RWPE2 (cell line): Measurements from ENCODE around the gene CRY1.

Source experiments
- ATAC-seq: fragments of 200-7000 bp; cut with Tn5 transposase; 3 replicates; pipeline ENCODE4 v1.9.1; 2021; ENCODE audit warnings: low read depth
- DNase-seq: peaks from one replicate; pipeline ENCODE4 v3.0.0-alpha.2; 2020; ENCODE audit warnings: low spot score
- H3K27ac ChIP-seq: fragments of 450-650 bp; 2 replicates; pipeline ENCODE4 v1.5.1; 2017; ENCODE audit warnings: mild to moderate bottlenecking; ENCODE audit not compliant: poor library complexity, severe bottlenecking
- H3K27me3 ChIP-seq: fragments of 250-450 bp; sonication (Bioruptor Pico); 2 replicates; pipeline ENCODE4 v1.5.1; 2021; ENCODE audit warnings: mild to moderate bottlenecking, moderate library complexity; ENCODE audit not compliant: insufficient read depth, poor library complexity, severe bottlenecking
- H3K36me3 ChIP-seq: fragments of 250-450 bp; sonication (Bioruptor Pico); 2 replicates; pipeline ENCODE4 v1.5.1; 2020; ENCODE audit warnings: low read depth, mild to moderate bottlenecking, moderate library complexity
- H3K4me1 ChIP-seq: fragments of 250-450 bp; sonication (Bioruptor Pico); 2 replicates; pipeline ENCODE4 v1.5.1; 2021; ENCODE audit warnings: mild to moderate bottlenecking, moderate library complexity; ENCODE audit not compliant: insufficient read depth, poor library complexity, severe bottlenecking
- H3K4me3 ChIP-seq: fragments of 250-450 bp; sonication (Bioruptor Pico); 2 replicates; pipeline ENCODE4 v1.5.1; 2021; ENCODE audit warnings: mild to moderate bottlenecking, moderate library complexity; ENCODE audit not compliant: severe bottlenecking
- H3K9me3 ChIP-seq: fragments of 250-450 bp; sonication (Bioruptor Pico); 2 replicates; pipeline ENCODE4 v1.5.1; 2021; ENCODE audit warnings: mild to moderate bottlenecking, moderate library complexity; ENCODE audit not compliant: severe bottlenecking
- CTCF ChIP-seq: fragments of 450-650 bp; IDR thresholded peaks from one replicate; pipeline ENCODE4 v1.5.1; 2017; ENCODE audit warnings: mild to moderate bottlenecking, moderate library complexity; ENCODE audit not compliant: poor library complexity, severe bottlenecking

The CRY1 gene

GRCh38 chr12:107064243-107064642 lies 29.1 kb downstream of the CRY1 start:
- Histone ChIP-seq H3K4me3 (no peak overlapping the region), H3K27ac (no peak overlapping the region), H3K36me3 (no peaks in the 10 kb centered on the region), H3K9me3 (no peaks in the 10 kb centered on the region), H3K4me1 (no peaks in the 10 kb centered on the region), H3K27me3 (no peaks in the 10 kb centered on the region)
- TF ChIP-seq CTCF = no peak
- ATAC-seq (no peak), DNase-seq (no peak)

- TF ChIP-seq CTCF = no peak
- peaks cover 6% of the 10 kb centered on the region for H3K9me3 ChIP-seq
These were observed 35.2 kb downstream of the CRY1 start for GRCh38 chr12:107058190-107058589.

DNA sequence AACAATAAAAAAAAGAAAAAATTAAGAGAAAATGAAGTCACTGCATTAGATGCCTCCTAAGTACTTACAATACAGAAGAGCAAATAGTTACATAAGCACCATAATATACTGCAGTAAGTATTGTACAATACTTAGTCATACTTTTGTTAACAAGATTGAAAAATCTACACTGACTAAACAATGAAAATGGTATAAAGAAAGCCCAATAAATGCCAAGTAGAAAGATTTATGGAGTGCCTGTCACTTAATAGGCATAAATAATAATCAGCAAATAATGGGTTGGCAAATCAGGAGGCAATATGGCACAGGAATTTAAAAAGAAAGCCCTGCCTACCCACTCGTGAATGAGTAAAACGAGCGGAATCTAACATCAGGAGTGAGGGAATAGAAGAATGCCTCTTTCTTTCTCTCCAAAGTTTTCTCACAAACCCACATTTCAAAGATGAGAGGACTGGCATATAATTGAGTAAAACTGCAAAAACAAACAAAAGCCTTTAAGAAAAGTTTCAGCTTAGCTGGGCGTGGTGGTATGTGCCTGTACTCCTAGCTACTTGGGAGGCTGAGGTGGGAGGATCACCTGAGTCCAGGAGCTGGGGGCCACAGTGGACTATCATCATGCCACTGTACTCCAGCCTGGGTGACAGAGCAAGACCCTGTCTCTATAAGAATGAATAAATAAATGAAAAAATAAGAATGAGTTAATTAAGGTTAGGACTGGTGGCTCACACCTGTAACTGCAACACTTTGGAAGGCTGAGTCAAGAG lies 36.1 kb downstream of the CRY1 start:
- peak overlapping the region; percentile 34 for H3K27ac ChIP-seq
- TF ChIP-seq CTCF = no peak
- H3K36me3 ChIP-seq = no peaks in the 10 kb centered on the region
- ATAC-seq (peak; percentile 91), DNase-seq (no peak)
- peaks cover 13% of the 10 kb centered on the region for H3K4me1 ChIP-seq
- peaks cover 6% of the 10 kb centered on the region for H3K9me3 ChIP-seq
- H3K27me3 ChIP-seq = no peaks in the 10 kb centered on the region
- no peak overlapping the region for H3K4me3 ChIP-seq

More at GRCh38 chr12:107058190-107058589, 35.2 kb downstream of the CRY1 start:
- Histone ChIP-seq H3K36me3 (no peaks in the 10 kb centered on the region), H3K4me3 (no peak overlapping the region), H3K27ac (no peak overlapping the region), H3K27me3 (no peaks in the 10 kb centered on the region), H3K4me1 (peaks cover 13% of the 10 kb centered on the region)
- DNase-seq = no peak
- ATAC-seq = no peak

- Histone ChIP-seq H3K27ac (no peak overlapping the region), H3K4me1 (peaks cover 13% of the 10 kb centered on the region), H3K4me3 (no peak overlapping the region), H3K36me3 (no peaks in the 10 kb centered on the region), H3K9me3 (peaks cover 8% of the 10 kb centered on the region), H3K27me3 (no peaks in the 10 kb centered on the region)
- DNase-seq = no peak
- no peak for ATAC-seq
- no peak for TF ChIP-seq CTCF
These were observed 39.6 kb downstream of the CRY1 start for GRCh38 chr12:107053709-107054108.

DNA sequence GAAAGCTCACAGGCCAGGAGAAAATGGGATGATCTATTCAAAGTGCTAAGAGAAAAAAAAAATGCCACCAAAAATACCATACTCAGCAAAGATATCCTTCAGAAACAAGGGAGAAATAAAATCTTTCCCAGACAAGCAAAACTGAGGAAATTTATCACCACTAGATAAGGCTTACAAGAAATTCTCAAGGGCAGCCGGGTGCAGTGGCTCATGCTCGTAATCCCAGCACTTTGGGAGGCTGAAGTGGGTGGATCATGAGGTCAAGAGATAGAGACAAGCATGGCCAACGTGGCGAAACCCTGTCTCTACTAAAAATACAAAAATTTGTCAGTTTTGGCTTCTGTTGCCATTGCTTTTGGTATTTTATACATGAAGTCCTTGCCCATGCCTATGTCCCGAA lies 48.2 kb downstream of the CRY1 start:
- no peak for DNase-seq
- no peaks in the 10 kb centered on the region for H3K9me3 ChIP-seq
- TF ChIP-seq CTCF = no peak

More for the DNA sequence above, 48.2 kb downstream of the CRY1 start:
- Histone ChIP-seq H3K36me3 (no peaks in the 10 kb centered on the region), H3K27ac (no peak overlapping the region), H3K4me1 (no peaks in the 10 kb centered on the region), H3K4me3 (no peak overlapping the region), H3K27me3 (no peaks in the 10 kb centered on the region)
- no peak for ATAC-seq
